Fibroblast of gingiva (primary cell): Measurements from ENCODE around the gene MARVELD3.

Source experiments
- DNase-seq: peaks from one replicate; pipeline ENCODE4 v3.0.0-alpha.2; 2011; ENCODE audit warnings: low read depth

MARVELD3 gene

GRCh38 chr16:71623597-71623996 lies 2.4 kb upstream of the MARVELD3 start:
- no peak for DNase-seq

GRCh38 chr16:71625113-71625850 lies 702 bp upstream of the MARVELD3 start:
- DNase-seq, result no peak

- no peak for DNase-seq
These were observed 852 bp downstream of the MARVELD3 start for GRCh38 chr16:71626858-71627213.

GRCh38 chr16:71627731-71628181 lies 1.8 kb downstream of the MARVELD3 start:
- DNase-seq, result no peak

- DNase-seq, result peak; percentile 13
These were observed 2.8 kb downstream of the MARVELD3 start for GRCh38 chr16:71628810-71629209.

GRCh38 chr16:71629278-71630016 lies 3.5 kb downstream of the MARVELD3 start:
- DNase-seq, result no peak

- DNase-seq, result no peak
These were observed 4.8 kb downstream of the MARVELD3 start for GRCh38 chr16:71630808-71631207.

GRCh38 chr16:71631776-71632175 lies 5.8 kb downstream of the MARVELD3 start:
- DNase-seq, result no peak

GRCh38 chr16:71635632-71636031 lies 9.6 kb downstream of the MARVELD3 start:
- no peak for DNase-seq

GRCh38 chr16:71637398-71637797 lies 11.4 kb downstream of the MARVELD3 start:
- peak; percentile 85 for DNase-seq

- DNase-seq, result peak; percentile 17
These were observed 19.5 kb downstream of the MARVELD3 start for GRCh38 chr16:71645450-71645849.

GRCh38 chr16:71647391-71647790 lies 21.4 kb downstream of the MARVELD3 start:
- DNase-seq, result no peak

- no peak for DNase-seq
These were observed 22.2 kb downstream of the MARVELD3 start for GRCh38 chr16:71648162-71648561.

- no peak for DNase-seq
These were observed 22.9 kb downstream of the MARVELD3 start for GRCh38 chr16:71648921-71649320.

GRCh38 chr16:71649704-71650103 lies 23.7 kb downstream of the MARVELD3 start:
- no peak for DNase-seq

GRCh38 chr16:71658771-71659170 lies 32.8 kb downstream of the MARVELD3 start:
- peak; percentile 76 for DNase-seq

GRCh38 chr16:71659471-71659870 lies 33.5 kb downstream of the MARVELD3 start:
- DNase-seq, result no peak

- no peak for DNase-seq
These were observed 40.3 kb downstream of the MARVELD3 start for GRCh38 chr16:71666264-71666663.

- DNase-seq, result no peak
These were observed 41.1 kb downstream of the MARVELD3 start for GRCh38 chr16:71666928-71667707.

GRCh38 chr16:71669926-71670536 lies 44.0 kb downstream of the MARVELD3 start:
- peak; percentile 5 for DNase-seq

- DNase-seq, result no peak
These were observed 44.6 kb downstream of the MARVELD3 start for GRCh38 chr16:71670537-71670936.

GRCh38 chr16:71671165-71671564 lies 45.2 kb downstream of the MARVELD3 start:
- DNase-seq, result no peak
